ENCODE measurements around the gene SLC12A9. TPM values are rescaled to one million over a fixed set of nuclear protein-coding genes. Genes with fewer than 3 reads are reported as not detected.

SLC12A9 gene
- total RNA-seq, 2 experiments from 2014 or later = 24.9 to 26.4 TPM

- CTCF ChIA-PET = interaction anchor here (0.6 to 0.7 kb wide), 3 partner anchors 15 to 60 kb away, joined by 3 read pairs; no protein-coding TSS in a partner anchor
- POLR2A ChIA-PET = no interaction called here
Measured at GRCh38 chr7:100901921-100902332, 49.4 kb downstream of the SLC12A9 start.

GRCh38 chr7:100902638-100903037, 50.1 kb downstream of the SLC12A9 start:
- CTCF ChIA-PET = no interaction called here
- POLR2A ChIA-PET = no interaction called here

- CTCF ChIA-PET = no interaction called here
- POLR2A ChIA-PET = no interaction called here
Measured at GRCh38 chr7:100908512-100908911, 56.0 kb downstream of the SLC12A9 start.

GRCh38 chr7:100910443-100910842, 57.9 kb downstream of the SLC12A9 start:
- CTCF ChIA-PET = interaction anchor here (0.7 to 1.2 kb wide), 3 partner anchors 9 to 173 kb away, joined by 3 to 5 read pairs (median 3); no protein-coding TSS in a partner anchor
- POLR2A ChIA-PET = interaction anchor here (0.6 kb wide), 2 partner anchors 190 to 411 kb away, joined by 6 to 14 read pairs; partner anchors contain the start of gene IFT22

- POLR2A ChIA-PET = no interaction called here
Measured at GRCh38 chr7:100911484-100911883, 59.0 kb downstream of the SLC12A9 start.

GRCh38 chr7:100914208-100914878, 61.8 kb downstream of the SLC12A9 start:
- ChIA-PET CTCF (no interaction called here), POLR2A (no interaction called here)

More at GRCh38 chr7:100911484-100911883, 59.0 kb downstream of the SLC12A9 start:
- CTCF ChIA-PET = interaction anchor here (0.7 kb wide), 1 partner anchor 58 kb away, joined by 4 read pairs; no protein-coding TSS in a partner anchor

GRCh38 chr7:100914879-100915447, 62.5 kb downstream of the SLC12A9 start:
- POLR2A ChIA-PET = no interaction called here
- CTCF ChIA-PET = no interaction called here

Other genes starting within 250 kb of the SLC12A9 start
- gene MOSPD3, start 240.2 kb upstream of the SLC12A9 start, total RNA-seq = 10 to 100 TPM; 15.4 to 16.7 TPM
- 10 to 100 TPM; 17.7 to 21.8 TPM for gene TFR2, start 211.2 kb upstream of the SLC12A9 start, total RNA-seq
- not detected for gene ACTL6B, start 196.3 kb upstream of the SLC12A9 start, total RNA-seq
- gene GNB2, start 179.0 kb upstream of the SLC12A9 start, total RNA-seq = 100 to 1,000 TPM; 235 to 241 TPM
- gene GIGYF1, start 158.5 kb upstream of the SLC12A9 start, total RNA-seq = 10 to 100 TPM; 47.8 to 48.6 TPM
- 10 to 100 TPM; 82.3 to 85.9 TPM for gene POP7, start 146.6 kb upstream of the SLC12A9 start, total RNA-seq
- gene EPO, start 132.2 kb upstream of the SLC12A9 start, total RNA-seq = under 1 TPM in 1 of 2 experiments, not detected in 1; 0.15 TPM
- not detected for gene ZAN, start 119.1 kb upstream of the SLC12A9 start, total RNA-seq
- gene EPHB4, start 25.2 kb upstream of the SLC12A9 start, total RNA-seq = 1 to 10 TPM; 2.9 to 3.5 TPM
- 10 to 100 TPM; 33.6 to 35.8 TPM for gene TRIP6, start 14.7 kb downstream of the SLC12A9 start, total RNA-seq
- gene SRRT, start 22.4 kb downstream of the SLC12A9 start, total RNA-seq = 100 to 1,000 TPM; 302 to 308 TPM
- 1 to 10 TPM; 3.0 to 4.8 TPM for gene UFSP1, start 37.0 kb downstream of the SLC12A9 start, total RNA-seq
- gene ACHE, start 43.2 kb downstream of the SLC12A9 start, total RNA-seq = under 1 TPM; 0.13 to 0.23 TPM
- gene MUC3A, start 96.8 kb downstream of the SLC12A9 start, total RNA-seq = under 1 TPM in 1 of 2 experiments, not detected in 1; 0.23 TPM
- under 1 TPM in 1 of 2 experiments, not detected in 1; 0.44 TPM for gene MUC12, start 116.9 kb downstream of the SLC12A9 start, total RNA-seq
- gene MUC17, start 167.4 kb downstream of the SLC12A9 start, total RNA-seq = not detected
- gene TRIM56, start 232.8 kb downstream of the SLC12A9 start, total RNA-seq = 10 to 100 TPM; 28.5 to 28.8 TPM